ENCODE data around the gene CGREF1.

Gene CGREF1

GRCh38 chr2:27095745-27096651 is 22.9 kb downstream of the CGREF1 start:
- Histone ChIP-seq H3K27me3 (ENCODE audit: control insufficient read depth in 2 of 2, insufficient read depth in 2 of 2, low read length in 2 of 2) (no peaks in the 10 kb centered on the region), H3K9me3 (ENCODE audit: control insufficient read depth in 2 of 2, low read length in 2 of 2) (no peaks in the 10 kb centered on the region), H3K4me3 (ENCODE audit: low read length in 2 of 2) (peak overlapping the region in 1 of 2 donors; percentile 53), H3K4me1 (ENCODE audit: control insufficient read depth in 2 of 2, insufficient read depth in 2 of 2, low read length in 2 of 2) (peaks cover 4 to 7% of the 10 kb centered on the region in 2 donors), H3K27ac (ENCODE audit: low read depth in 2 of 2, low read length in 2 of 2) (no peak overlapping the region), H3K9ac (ENCODE audit: low read depth in 1 of 2, low read length in 2 of 2) (no peak overlapping the region), H3K36me3 (ENCODE audit: control insufficient read depth in 2 of 2, insufficient read depth in 2 of 2, low read length in 2 of 2) (peaks cover 0 to 3% of the 10 kb centered on the region in 2 donors)

- H3K4me1 ChIP-seq (ENCODE audit: control insufficient read depth in 2 of 2, insufficient read depth in 2 of 2, low read length in 2 of 2): peaks cover 4 to 7% of the 10 kb centered on the region in 2 donors
- no peaks in the 10 kb centered on the region for H3K27me3 ChIP-seq (ENCODE audit: control insufficient read depth in 2 of 2, insufficient read depth in 2 of 2, low read length in 2 of 2)
- H3K9ac ChIP-seq (ENCODE audit: low read depth in 1 of 2, low read length in 2 of 2): no peak overlapping the region
- H3K36me3 ChIP-seq (ENCODE audit: control insufficient read depth in 2 of 2, insufficient read depth in 2 of 2, low read length in 2 of 2): peaks cover 0 to 3% of the 10 kb centered on the region in 2 donors
- H3K4me3 ChIP-seq (ENCODE audit: low read length in 2 of 2): no peak overlapping the region
- no peak overlapping the region for H3K27ac ChIP-seq (ENCODE audit: low read depth in 2 of 2, low read length in 2 of 2)
- H3K9me3 ChIP-seq (ENCODE audit: control insufficient read depth in 2 of 2, low read length in 2 of 2): no peaks in the 10 kb centered on the region
Observed at GRCh38 chr2:27095427-27095744, 23.5 kb downstream of the CGREF1 start.

- no peaks in the 10 kb centered on the region for H3K9me3 ChIP-seq (ENCODE audit: control insufficient read depth in 2 of 2, low read length in 2 of 2)
- H3K9ac ChIP-seq (ENCODE audit: low read depth in 1 of 2, low read length in 2 of 2): no peak overlapping the region
- H3K4me1 ChIP-seq (ENCODE audit: control insufficient read depth in 2 of 2, insufficient read depth in 2 of 2, low read length in 2 of 2): peaks cover 4 to 7% of the 10 kb centered on the region in 2 donors
- no peaks in the 10 kb centered on the region for H3K27me3 ChIP-seq (ENCODE audit: control insufficient read depth in 2 of 2, insufficient read depth in 2 of 2, low read length in 2 of 2)
- H3K36me3 ChIP-seq (ENCODE audit: control insufficient read depth in 2 of 2, insufficient read depth in 2 of 2, low read length in 2 of 2): peaks cover 0 to under 1% of the 10 kb centered on the region in 2 donors
- no peak overlapping the region for H3K27ac ChIP-seq (ENCODE audit: low read depth in 2 of 2, low read length in 2 of 2)
- H3K4me3 ChIP-seq (ENCODE audit: low read length in 2 of 2): no peak overlapping the region
Observed at GRCh38 chr2:27094353-27094984, 24.5 kb downstream of the CGREF1 start.

- Histone ChIP-seq H3K36me3 (ENCODE audit: control insufficient read depth in 2 of 2, insufficient read depth in 2 of 2, low read length in 2 of 2) (no peaks in the 10 kb centered on the region), H3K27ac (ENCODE audit: low read depth in 2 of 2, low read length in 2 of 2) (no peak overlapping the region), H3K9me3 (ENCODE audit: control insufficient read depth in 2 of 2, low read length in 2 of 2) (no peaks in the 10 kb centered on the region), H3K4me3 (ENCODE audit: low read length in 2 of 2) (no peak overlapping the region), H3K27me3 (ENCODE audit: control insufficient read depth in 2 of 2, insufficient read depth in 2 of 2, low read length in 2 of 2) (no peaks in the 10 kb centered on the region), H3K4me1 (ENCODE audit: control insufficient read depth in 2 of 2, insufficient read depth in 2 of 2, low read length in 2 of 2) (peaks cover 4 to 10% of the 10 kb centered on the region in 2 donors), H3K9ac (ENCODE audit: low read depth in 1 of 2, low read length in 2 of 2) (no peak overlapping the region)
Observed at GRCh38 chr2:27093430-27094352, 25.2 kb downstream of the CGREF1 start.

- H3K36me3 ChIP-seq (ENCODE audit: control insufficient read depth in 2 of 2, insufficient read depth in 2 of 2, low read length in 2 of 2): no peaks in the 10 kb centered on the region
- no peak overlapping the region for H3K9ac ChIP-seq (ENCODE audit: low read depth in 1 of 2, low read length in 2 of 2)
- no peaks in the 10 kb centered on the region for H3K27me3 ChIP-seq (ENCODE audit: control insufficient read depth in 2 of 2, insufficient read depth in 2 of 2, low read length in 2 of 2)
- H3K4me1 ChIP-seq (ENCODE audit: control insufficient read depth in 2 of 2, insufficient read depth in 2 of 2, low read length in 2 of 2): peaks cover 4 to 10% of the 10 kb centered on the region in 2 donors
- H3K9me3 ChIP-seq (ENCODE audit: control insufficient read depth in 2 of 2, low read length in 2 of 2): no peaks in the 10 kb centered on the region
- H3K27ac ChIP-seq (ENCODE audit: low read depth in 2 of 2, low read length in 2 of 2): no peak overlapping the region
- H3K4me3 ChIP-seq (ENCODE audit: low read length in 2 of 2): no peak overlapping the region
Observed at GRCh38 chr2:27092696-27093429, 26.1 kb downstream of the CGREF1 start.

- no peaks in the 10 kb centered on the region for H3K27me3 ChIP-seq (ENCODE audit: control insufficient read depth in 2 of 2, insufficient read depth in 2 of 2, low read length in 2 of 2)
- no peaks in the 10 kb centered on the region for H3K36me3 ChIP-seq (ENCODE audit: control insufficient read depth in 2 of 2, insufficient read depth in 2 of 2, low read length in 2 of 2)
- no peaks in the 10 kb centered on the region for H3K9me3 ChIP-seq (ENCODE audit: control insufficient read depth in 2 of 2, low read length in 2 of 2)
- no peak overlapping the region for H3K27ac ChIP-seq (ENCODE audit: low read depth in 2 of 2, low read length in 2 of 2)
- H3K4me1 ChIP-seq (ENCODE audit: control insufficient read depth in 2 of 2, insufficient read depth in 2 of 2, low read length in 2 of 2): peaks cover 11 to 15% of the 10 kb centered on the region in 2 donors
- no peak overlapping the region for H3K9ac ChIP-seq (ENCODE audit: low read depth in 1 of 2, low read length in 2 of 2)
- H3K4me3 ChIP-seq (ENCODE audit: low read length in 2 of 2): no peak overlapping the region
Observed at GRCh38 chr2:27091746-27092695, 26.9 kb downstream of the CGREF1 start.

GRCh38 chr2:27089111-27089954 is 29.6 kb downstream of the CGREF1 start:
- no peaks in the 10 kb centered on the region for H3K27me3 ChIP-seq (ENCODE audit: control insufficient read depth in 2 of 2, insufficient read depth in 2 of 2, low read length in 2 of 2)
- H3K4me1 ChIP-seq (ENCODE audit: control insufficient read depth in 2 of 2, insufficient read depth in 2 of 2, low read length in 2 of 2): peaks cover 24 to 28% of the 10 kb centered on the region in 2 donors
- H3K9me3 ChIP-seq (ENCODE audit: control insufficient read depth in 2 of 2, low read length in 2 of 2): no peaks in the 10 kb centered on the region
- H3K9ac ChIP-seq (ENCODE audit: low read depth in 1 of 2, low read length in 2 of 2): no peak overlapping the region
- no peak overlapping the region for H3K4me3 ChIP-seq (ENCODE audit: low read length in 2 of 2)
- no peak overlapping the region for H3K27ac ChIP-seq (ENCODE audit: low read depth in 2 of 2, low read length in 2 of 2)
- H3K36me3 ChIP-seq (ENCODE audit: control insufficient read depth in 2 of 2, insufficient read depth in 2 of 2, low read length in 2 of 2): no peaks in the 10 kb centered on the region

GRCh38 chr2:27088634-27089033 is 30.3 kb downstream of the CGREF1 start:
- H3K4me1 ChIP-seq (ENCODE audit: control insufficient read depth in 2 of 2, insufficient read depth in 2 of 2, low read length in 2 of 2): peaks cover 24 to 28% of the 10 kb centered on the region in 2 donors
- no peak overlapping the region for H3K9ac ChIP-seq (ENCODE audit: low read depth in 1 of 2, low read length in 2 of 2)

More at GRCh38 chr2:27088634-27089033, 30.3 kb downstream of the CGREF1 start:
- Histone ChIP-seq H3K9me3 (ENCODE audit: control insufficient read depth in 2 of 2, low read length in 2 of 2) (no peaks in the 10 kb centered on the region), H3K27ac (ENCODE audit: low read depth in 2 of 2, low read length in 2 of 2) (no peak overlapping the region), H3K36me3 (ENCODE audit: control insufficient read depth in 2 of 2, insufficient read depth in 2 of 2, low read length in 2 of 2) (no peaks in the 10 kb centered on the region), H3K4me3 (ENCODE audit: low read length in 2 of 2) (no peak overlapping the region), H3K27me3 (ENCODE audit: control insufficient read depth in 2 of 2, insufficient read depth in 2 of 2, low read length in 2 of 2) (no peaks in the 10 kb centered on the region)
